ENCODE measurements around the gene CHMP3. TPM values are rescaled to one million over a fixed set of nuclear protein-coding genes. Genes with fewer than 3 reads are reported as not detected.
"Not testable (repeated sequence)": the region's sequence is repeated elsewhere in the genome, so short reads cannot be mapped to it uniquely, and the experiment has no call there.

Gene CHMP3
- polyA plus RNA-seq, 1 experiment = 107 TPM

DNA sequence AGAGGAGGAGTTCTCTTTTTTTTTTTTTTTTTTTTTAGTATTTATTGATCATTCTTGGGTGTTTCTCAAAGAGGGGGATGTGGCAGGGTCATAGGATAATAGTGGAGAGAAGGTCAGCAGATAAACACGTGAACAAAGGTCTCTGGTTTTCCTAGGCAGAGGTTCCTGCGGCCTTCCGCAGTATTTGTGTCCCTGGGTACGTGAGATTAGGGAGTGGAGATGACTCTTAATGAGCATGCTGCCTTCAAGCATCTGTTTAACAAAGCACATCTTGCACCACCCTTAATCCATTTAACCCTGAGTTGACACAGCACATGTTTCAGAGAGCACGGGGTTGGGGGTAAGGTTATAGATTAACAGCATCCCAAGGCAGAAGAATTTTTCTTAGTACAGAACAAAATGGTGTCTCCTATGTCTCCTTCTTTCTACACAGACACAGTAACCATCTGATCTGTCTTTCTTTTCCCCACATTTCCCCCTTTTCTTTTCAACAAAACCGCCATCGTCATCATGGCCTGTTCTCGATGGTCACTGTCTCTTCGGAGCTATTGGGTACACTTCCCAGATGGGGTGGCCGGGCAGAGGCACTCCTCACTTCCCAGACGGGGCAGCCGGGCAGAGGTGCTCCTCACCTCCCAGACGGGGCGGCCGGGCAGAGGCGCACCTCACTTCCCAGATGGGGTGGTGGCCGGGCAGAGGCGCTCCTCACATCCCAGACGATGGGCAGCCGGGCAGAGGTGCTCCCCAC lies 14.9 kb downstream of the CHMP3 start:
- H3K27me3 ChIP-seq (ENCODE audit: control insufficient read depth, insufficient read depth, low read length); CTCF ChIA-PET; DNase-seq (ENCODE audit: low read depth); POLR2A ChIA-PET; H3K36me3 ChIP-seq (ENCODE audit: control insufficient read depth, insufficient read depth, low read length); H3K4me3 ChIP-seq (ENCODE audit: low read depth, low read length): not testable (repeated sequence)

DNA sequence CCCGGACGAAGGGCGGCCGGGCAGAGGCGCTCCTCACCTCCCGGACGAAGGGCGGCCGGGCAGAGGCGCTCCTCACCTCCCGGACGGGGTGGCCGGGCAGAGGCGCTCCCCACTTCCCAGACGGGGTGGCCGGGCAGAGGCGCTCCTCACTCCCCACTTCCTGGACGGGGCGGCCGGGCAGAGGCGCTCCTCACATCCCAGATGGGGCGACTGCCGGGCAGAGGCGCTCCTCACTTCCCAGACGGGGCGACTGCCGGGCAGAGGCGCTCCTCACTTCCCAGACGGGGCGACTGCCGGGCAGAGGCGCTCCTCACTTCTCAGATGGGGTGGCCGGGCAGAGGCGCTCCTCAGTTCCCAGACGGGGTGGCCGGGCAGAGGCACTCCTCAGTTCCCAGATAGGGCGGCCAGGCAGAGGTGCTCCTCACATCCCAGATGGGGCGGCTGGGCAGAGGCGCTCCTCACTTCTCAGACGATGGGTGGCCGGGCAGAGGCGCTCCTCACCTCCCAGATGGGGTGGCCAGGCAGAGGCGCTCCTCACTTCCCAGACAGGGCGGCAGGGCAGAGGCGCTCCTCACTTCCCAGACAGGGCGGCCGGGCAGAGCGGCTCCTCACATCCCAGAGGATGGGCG lies 17.8 kb downstream of the CHMP3 start:
- H3K27me3 ChIP-seq (ENCODE audit: control insufficient read depth, insufficient read depth, low read length); H3K36me3 ChIP-seq (ENCODE audit: control insufficient read depth, insufficient read depth, low read length); CTCF ChIA-PET; POLR2A ChIA-PET; DNase-seq (ENCODE audit: low read depth); H3K4me3 ChIP-seq (ENCODE audit: low read depth, low read length): not testable (repeated sequence)

DNA sequence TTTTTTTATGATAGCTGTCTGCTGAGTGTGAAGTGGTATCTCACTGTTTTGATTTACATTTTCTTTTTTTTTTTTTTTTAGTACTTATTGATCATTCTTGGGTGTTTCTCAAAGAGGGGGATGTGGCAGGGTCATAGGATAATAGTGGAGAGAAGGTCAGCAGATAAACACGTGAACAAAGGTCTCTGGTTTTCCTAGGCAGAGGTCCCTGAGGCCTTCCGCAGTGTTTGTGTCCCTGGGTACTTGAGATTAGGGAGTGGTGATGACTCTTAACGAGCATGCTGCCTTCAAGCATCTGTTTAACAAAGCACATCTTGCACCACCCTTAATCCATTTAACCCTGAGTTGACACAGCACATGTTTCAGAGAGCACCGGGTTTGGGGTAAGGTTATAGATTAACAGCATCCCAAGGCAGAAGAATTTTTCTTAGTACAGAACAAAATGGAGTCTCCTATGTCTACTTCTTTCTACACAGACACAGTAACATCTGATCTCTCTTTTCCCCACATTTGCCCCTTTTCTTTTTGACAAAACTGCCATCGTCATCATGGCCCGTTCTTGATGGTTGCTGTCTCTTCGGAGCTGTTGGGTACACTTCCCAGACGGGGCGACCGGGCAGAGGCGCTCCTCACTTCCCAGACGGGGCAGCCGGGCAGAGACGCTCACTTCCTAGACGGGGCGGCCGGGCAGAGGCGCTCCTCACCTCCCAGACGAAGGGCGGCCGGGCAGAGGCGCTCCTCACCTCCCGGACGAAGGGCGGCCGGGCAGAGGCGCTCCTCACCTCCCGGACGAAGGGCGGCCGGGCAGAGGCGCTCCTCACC lies 18.8 kb downstream of the CHMP3 start:
- H3K4me3 ChIP-seq (ENCODE audit: low read depth, low read length); H3K36me3 ChIP-seq (ENCODE audit: control insufficient read depth, insufficient read depth, low read length); DNase-seq (ENCODE audit: low read depth); CTCF ChIA-PET; H3K27me3 ChIP-seq (ENCODE audit: control insufficient read depth, insufficient read depth, low read length): not testable (repeated sequence)
- POLR2A ChIA-PET = interaction anchor here (0.6 kb wide), 1 partner anchor 209 kb away, joined by 3 read pairs; no protein-coding TSS in a partner anchor

- ChIA-PET POLR2A (interaction anchor here (0.6 kb wide), 1 partner anchor 208 kb away, joined by 3 read pairs; no protein-coding TSS in a partner anchor), CTCF (no interaction called here)
- no peak for DNase-seq (ENCODE audit: low read depth)
- Histone ChIP-seq H3K4me3 (ENCODE audit: low read depth, low read length) (no peak overlapping the region), H3K27me3 (ENCODE audit: control insufficient read depth, insufficient read depth, low read length) (no peaks in the 10 kb centered on the region), H3K36me3 (ENCODE audit: control insufficient read depth, insufficient read depth, low read length) (no peaks in the 10 kb centered on the region)
- TF ChIP-seq, protein P1, sequence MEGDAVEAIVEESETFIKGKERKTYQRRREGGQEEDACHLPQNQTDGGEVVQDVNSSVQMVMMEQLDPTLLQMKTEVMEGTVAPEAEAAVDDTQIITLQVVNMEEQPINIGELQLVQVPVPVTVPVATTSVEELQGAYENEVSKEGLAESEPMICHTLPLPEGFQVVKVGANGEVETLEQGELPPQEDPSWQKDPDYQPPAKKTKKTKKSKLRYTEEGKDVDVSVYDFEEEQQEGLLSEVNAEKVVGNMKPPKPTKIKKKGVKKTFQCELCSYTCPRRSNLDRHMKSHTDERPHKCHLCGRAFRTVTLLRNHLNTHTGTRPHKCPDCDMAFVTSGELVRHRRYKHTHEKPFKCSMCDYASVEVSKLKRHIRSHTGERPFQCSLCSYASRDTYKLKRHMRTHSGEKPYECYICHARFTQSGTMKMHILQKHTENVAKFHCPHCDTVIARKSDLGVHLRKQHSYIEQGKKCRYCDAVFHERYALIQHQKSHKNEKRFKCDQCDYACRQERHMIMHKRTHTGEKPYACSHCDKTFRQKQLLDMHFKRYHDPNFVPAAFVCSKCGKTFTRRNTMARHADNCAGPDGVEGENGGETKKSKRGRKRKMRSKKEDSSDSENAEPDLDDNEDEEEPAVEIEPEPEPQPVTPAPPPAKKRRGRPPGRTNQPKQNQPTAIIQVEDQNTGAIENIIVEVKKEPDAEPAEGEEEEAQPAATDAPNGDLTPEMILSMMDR (IDR thresholded peaks at IDR 0.05; ENCODE audit: insufficient read depth, low read depth, low read length) = no peak
Measured at GRCh38 chr2:86543793-86544192, 19.4 kb downstream of the CHMP3 start.

GRCh38 chr2:86543335-86543734 lies 19.9 kb downstream of the CHMP3 start:
- no peak overlapping the region for H3K4me3 ChIP-seq (ENCODE audit: low read depth, low read length)
- H3K27me3 ChIP-seq (ENCODE audit: control insufficient read depth, insufficient read depth, low read length) = no peaks in the 10 kb centered on the region
- H3K36me3 ChIP-seq (ENCODE audit: control insufficient read depth, insufficient read depth, low read length) = no peaks in the 10 kb centered on the region
- POLR2A ChIA-PET = no interaction called here
- DNase-seq (ENCODE audit: low read depth) = no peak
- TF ChIP-seq, protein P1 (IDR thresholded peaks at IDR 0.05; ENCODE audit: insufficient read depth, low read depth, low read length) = no peak
- CTCF ChIA-PET = no interaction called here

GRCh38 chr2:86542814-86543213 lies 20.4 kb downstream of the CHMP3 start:
- ChIA-PET CTCF (no interaction called here), POLR2A (no interaction called here)
- Histone ChIP-seq H3K4me3 (ENCODE audit: low read depth, low read length) (no peak overlapping the region), H3K27me3 (ENCODE audit: control insufficient read depth, insufficient read depth, low read length) (no peaks in the 10 kb centered on the region), H3K36me3 (ENCODE audit: control insufficient read depth, insufficient read depth, low read length) (no peaks in the 10 kb centered on the region)
- TF ChIP-seq, protein P1 (IDR thresholded peaks at IDR 0.05; ENCODE audit: insufficient read depth, low read depth, low read length) = no peak
- DNase-seq (ENCODE audit: low read depth) = no peak
